ENCODE data around the gene ATG5.

DNA sequence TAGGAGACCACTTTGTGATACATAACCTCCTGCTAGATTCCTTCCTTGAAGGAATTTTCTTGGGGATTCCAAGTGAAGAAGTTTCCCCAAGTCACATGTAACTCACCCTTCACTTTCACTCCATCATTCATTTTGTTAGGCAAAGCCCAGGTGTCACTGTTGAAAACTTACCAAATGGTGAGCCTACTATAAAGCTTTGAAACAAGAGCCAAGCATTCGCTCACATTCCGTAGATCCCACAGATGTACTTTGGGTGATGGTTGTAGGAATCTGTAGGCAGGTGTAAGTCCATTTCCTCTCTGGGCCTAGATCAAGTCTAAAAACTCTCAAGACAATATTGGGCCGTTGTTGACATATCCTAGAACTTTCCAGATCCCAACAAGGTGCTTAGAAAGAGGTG lies 165.4 kb downstream of the ATG5 start:
- TF ChIP-seq CTCF (IDR thresholded peaks at IDR 0.05; ENCODE audit: insufficient read depth, low read length, poor library complexity, severe bottlenecking) (no peak), EZH2phosphoT487 (conservative IDR thresholded peaks at IDR 0.05; ENCODE audit: low read length) (no peak)

Data from SU-DHL-6 (cell line).